Measurements from ENCODE around the gene PEAK3. TPM values are rescaled to one million over a fixed set of nuclear protein-coding genes. Genes with fewer than 3 reads are reported as not detected.

PEAK3 gene
- total RNA-seq, 1 donor from 2014 or later: 0.87 TPM

- ATAC-seq: no peak
- no peak for DNase-seq
- intact Hi-C loops (cut with micrococcal nuclease): no loop called here
These were observed 50.3 kb downstream of the PEAK3 start for GRCh38 chr19:2231621-2232221.

- no peak for ATAC-seq
- intact Hi-C loops (cut with micrococcal nuclease): no loop called here
- no peak for DNase-seq
These were observed 51.0 kb downstream of the PEAK3 start for GRCh38 chr19:2230807-2231533.

GRCh38 chr19:2230033-2230531 is 51.9 kb downstream of the PEAK3 start:
- intact Hi-C loops (cut with micrococcal nuclease): no loop called here
- DNase-seq (no peak), ATAC-seq (no peak)

- intact Hi-C loops (cut with micrococcal nuclease): no loop called here
These were observed 52.6 kb downstream of the PEAK3 start for GRCh38 chr19:2229103-2230032.

GRCh38 chr19:2228157-2229030 is 53.6 kb downstream of the PEAK3 start:
- ATAC-seq (no peak), DNase-seq (no peak)
- intact Hi-C loops (cut with micrococcal nuclease): no loop called here

More at GRCh38 chr19:2229103-2230032, 52.6 kb downstream of the PEAK3 start:
- ATAC-seq (no peak), DNase-seq (no peak)

GRCh38 chr19:2227415-2228156 is 54.4 kb downstream of the PEAK3 start:
- no peak for DNase-seq
- ATAC-seq: no peak
- intact Hi-C loops (cut with micrococcal nuclease): no loop called here

GRCh38 chr19:2226840-2227360 is 55.1 kb downstream of the PEAK3 start:
- DNase-seq (no peak), ATAC-seq (no peak)
- intact Hi-C loops (cut with micrococcal nuclease): no loop called here

GRCh38 chr19:2226051-2226839 is 55.7 kb downstream of the PEAK3 start:
- ATAC-seq: no peak
- no peak for DNase-seq
- intact Hi-C loops (cut with micrococcal nuclease): no loop called here

- intact Hi-C loops (cut with micrococcal nuclease): no loop called here
- ATAC-seq: no peak
- no peak for DNase-seq
These were observed 56.4 kb downstream of the PEAK3 start for GRCh38 chr19:2225415-2226050.

GRCh38 chr19:2224754-2225349 is 57.1 kb downstream of the PEAK3 start:
- DNase-seq (no peak), ATAC-seq (no peak)
- intact Hi-C loops (cut with micrococcal nuclease): no loop called here

Small RNA genes within 50 kb of the gene (microRNA-seq; reads per million reads assigned to microRNA genes)
- not detected for gene MIR1227 (ENCODE audit: borderline number of aligned reads)
- not detected for gene MIR4321 (ENCODE audit: borderline number of aligned reads)

Other genes starting within 250 kb of the PEAK3 start
- 272 TPM for gene MKNK2, start 230.9 kb downstream of the PEAK3 start, total RNA-seq
- gene MOB3A, start 185.8 kb downstream of the PEAK3 start, total RNA-seq: 17.5 TPM
- gene IZUMO4, start 185.3 kb downstream of the PEAK3 start, total RNA-seq: 1.9 TPM
- 78.2 TPM for gene AP3D1, start 130.6 kb downstream of the PEAK3 start, total RNA-seq
- 11.9 TPM for gene DOT1L, start 118.2 kb downstream of the PEAK3 start, total RNA-seq
- gene PLEKHJ1, start 45.8 kb downstream of the PEAK3 start, total RNA-seq: 60.7 TPM
- gene SF3A2, start 45.4 kb downstream of the PEAK3 start, total RNA-seq: 31.4 TPM
- 1.6 TPM for gene AMH, start 32.9 kb downstream of the PEAK3 start, total RNA-seq
- not detected for gene JSRP1, start 25.8 kb downstream of the PEAK3 start, total RNA-seq
- not detected for gene LINGO3, start 26.0 kb upstream of the PEAK3 start, total RNA-seq
- gene LSM7, start 46.4 kb upstream of the PEAK3 start, total RNA-seq: 43.8 TPM
- 25.9 TPM for gene SPPL2B, start 46.5 kb upstream of the PEAK3 start, total RNA-seq
- gene TMPRSS9, start 78.1 kb upstream of the PEAK3 start, total RNA-seq: not detected
- 84.1 TPM for gene TIMM13, start 145.4 kb upstream of the PEAK3 start, total RNA-seq
- 17.7 TPM for gene LMNB2, start 174.8 kb upstream of the PEAK3 start, total RNA-seq
- gene GADD45B, start 194.0 kb upstream of the PEAK3 start, total RNA-seq: 42.3 TPM

All from left ventricle myocardium superior (tissue), 1 donor.